GM10248 (cell line): ENCODE results near the gene MICAL2.

Source experiments
- CTCF ChIA-PET: fragments of 300-600 bp; sonication (Branson Sonifier 250); formaldehyde crosslinking; extraction: SDS; loops from one replicate; lab custom pipeline; 2021; ENCODE audit warnings: antibody characterized with exemption; lab: Yijun Ruan, JAX
- POLR2A ChIA-PET: fragments of 350-650 bp; sonication (Branson Sonifier 250); formaldehyde crosslinking; extraction: SDS; loops from one replicate; lab custom pipeline; 2020; ENCODE audit warnings: antibody characterized with exemption; lab: Yijun Ruan, JAX
- DNase-seq: peaks from one replicate; pipeline ENCODE4 v3.0.0; 2012; ENCODE audit errors: extremely low spot score
- CTCF ChIP-seq: IDR thresholded peaks from 2 replicates; pipeline ENCODE4 v1.5.1; 2012; ENCODE audit warnings: mild to moderate bottlenecking, low read depth; ENCODE audit errors: extremely low read depth, missing control alignments, control extremely low read depth

The MICAL2 gene

DNA sequence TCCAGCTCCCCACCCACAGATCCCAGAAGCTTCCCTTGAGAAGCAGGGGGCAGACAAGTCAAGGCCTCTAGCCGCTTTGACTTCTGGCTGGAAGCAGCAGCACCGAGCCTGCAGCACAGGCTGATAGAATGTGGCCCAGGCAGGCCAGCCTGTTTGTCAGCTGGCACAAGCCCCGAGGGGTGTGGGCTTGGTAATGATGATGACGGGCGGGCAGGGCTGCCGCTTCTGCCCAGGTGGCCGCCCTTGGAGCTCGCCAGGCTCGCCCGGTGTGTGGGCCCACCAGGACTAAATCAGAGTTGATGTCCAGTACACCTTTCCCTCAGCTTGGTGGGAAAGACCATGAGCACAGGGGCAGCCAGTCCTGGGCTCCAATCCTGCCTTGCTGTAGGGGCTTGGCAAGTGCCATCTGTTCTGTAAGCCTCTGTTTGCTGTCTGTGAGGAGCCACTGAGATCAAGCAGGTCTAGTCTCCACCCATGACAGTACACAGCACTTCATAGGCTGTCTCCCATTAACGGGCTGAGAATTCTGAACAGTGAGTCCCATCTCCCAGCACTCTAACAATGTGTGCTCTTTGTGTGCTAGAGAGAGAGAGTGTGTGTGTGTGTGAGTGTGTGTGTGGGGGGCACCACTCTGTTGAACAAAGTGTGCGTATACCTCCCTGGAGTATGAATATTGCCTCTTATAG, 26.8 kb downstream of the MICAL2 start:
- TF ChIP-seq CTCF = no peak
- DNase-seq = no peak
- ChIA-PET CTCF (no interaction called here), POLR2A (no interaction called here)

- POLR2A ChIA-PET = no interaction called here
- no peak for TF ChIP-seq CTCF
- DNase-seq = no peak
- CTCF ChIA-PET = interaction anchor here (1.0 kb wide), 1 partner anchor 11 kb away, joined by 3 read pairs; no protein-coding TSS in a partner anchor
These were observed 27.7 kb downstream of the MICAL2 start for GRCh38 chr11:12137938-12138731.

- TF ChIP-seq CTCF = no peak
- DNase-seq = no peak
- CTCF ChIA-PET = interaction anchor here (0.6 to 1.4 kb wide), 4 partner anchors 10 to 265 kb away, joined by 3 to 5 read pairs (median 3); no protein-coding TSS in a partner anchor
- POLR2A ChIA-PET = no interaction called here
These were observed 28.9 kb downstream of the MICAL2 start for GRCh38 chr11:12139144-12139881.

GRCh38 chr11:12140186-12140793, 29.9 kb downstream of the MICAL2 start:
- ChIA-PET POLR2A (no interaction called here), CTCF (interaction anchor here (1.1 to 1.4 kb wide), 3 partner anchors 11 to 19 kb away, joined by 3 to 5 read pairs (median 3); no protein-coding TSS in a partner anchor)
- no peak for DNase-seq
- TF ChIP-seq CTCF = no peak

- ChIA-PET POLR2A (no interaction called here), CTCF (interaction anchor here (1.4 kb wide), 1 partner anchor 20 kb away, joined by 3 read pairs; no protein-coding TSS in a partner anchor)
- TF ChIP-seq CTCF = no peak
- no peak for DNase-seq
These were observed 30.9 kb downstream of the MICAL2 start for GRCh38 chr11:12141283-12141682.

DNA sequence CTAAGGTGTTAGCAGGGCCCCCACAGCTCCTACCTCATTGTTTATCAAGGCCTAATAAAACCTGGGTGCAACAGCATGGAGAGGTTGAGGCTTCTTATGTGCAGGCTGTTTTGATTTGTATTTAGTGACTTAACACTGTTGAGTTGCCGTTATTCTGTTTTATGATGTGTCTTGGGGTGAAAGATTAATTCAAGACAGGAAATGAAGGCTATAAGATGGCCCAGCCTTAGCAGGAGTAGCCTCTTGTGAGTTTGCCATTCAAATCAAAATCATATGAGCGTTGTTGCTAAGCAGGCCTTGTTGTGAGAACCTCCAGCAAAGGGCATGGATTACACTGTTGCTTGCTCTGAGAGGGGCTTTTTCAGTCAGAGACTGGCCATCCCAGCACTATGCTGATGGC, 31.8 kb downstream of the MICAL2 start:
- no peak for TF ChIP-seq CTCF
- ChIA-PET CTCF (no interaction called here), POLR2A (no interaction called here)
- DNase-seq = no peak
